GM12878 (cell line): ENCODE measurements around the gene CBLIF. TPM values are rescaled to one million over a fixed set of nuclear protein-coding genes. Genes with fewer than 3 reads are reported as not detected.
"Not testable (repeated sequence)": the region's sequence is repeated elsewhere in the genome, so short reads cannot be mapped to it uniquely, and the experiment has no call there.

Source experiments
- ATAC-seq: fragments of 200-7000 bp; cut with Tn5 transposase; 3 replicates; pipeline ENCODE4 v1.9.1; 2020; ENCODE audit warnings: mild to moderate bottlenecking, moderate library complexity
- BruUV-seq: library from RNA; stranded (reverse); fragments of 400-500 nt; replicated peaks from 2 replicates; lab custom pipeline; 2021; lab: Mats Ljungman, UMichigan
- CTCF ChIA-PET: fragments of 300-600 bp; sonication (Branson Sonifier 250); formaldehyde crosslinking; extraction: SDS; loops from one replicate; lab custom pipeline; 2021; ENCODE audit warnings: inconsistent platforms; lab: Yijun Ruan, JAX
- POLR2A ChIA-PET: fragments of 350-600 bp; formaldehyde crosslinking; extraction: SDS; loops from one replicate; lab custom pipeline; 2021; ENCODE audit warnings: inconsistent platforms; lab: Charles Lee
- RAD21 ChIA-PET: fragments of 300-600 bp; sonication (Branson Sonifier 250); formaldehyde crosslinking; loops from one replicate; lab custom pipeline; 2023; ENCODE audit warnings: antibody characterized with exemption; ENCODE audit not compliant: unreplicated experiment; lab: Charles Lee
- SMC1A ChIA-PET: fragments of 300-600 bp; sonication (Branson Sonifier 250); formaldehyde crosslinking; loops from one replicate; lab custom pipeline; 2023; ENCODE audit not compliant: unreplicated experiment, uncharacterized antibody; lab: Charles Lee
- DNase-seq: peaks from one replicate; pipeline ENCODE4 v3.0.0-alpha.2; 2011; ENCODE audit warnings: low read depth, low spot score
- FAIRE-seq: peaks from 3 replicates; lab custom pipeline; 2011; peaks lifted over from hg19 to GRCh38; lab: Jason Lieb, UNC
- H2AFZ ChIP-seq: 2 replicates; pipeline ENCODE4 v1.6.0; 2011; ENCODE audit warnings: low read depth, low read length, control low read depth; ENCODE audit not compliant: control insufficient read depth
- H3K27ac ChIP-seq: 2 replicates; pipeline ENCODE4 v1.5.1; 2011; ENCODE audit warnings: control low read depth; ENCODE audit not compliant: control insufficient read depth, insufficient read depth
- H3K27me3 ChIP-seq, 2 experiments: replicated peaks in 1 of 2; 2 replicates each; pipeline versions ENCODE4 v1.6.0 to v1.6.1; 2011; ENCODE audit warnings: low read length in 1 of 2; ENCODE audit not compliant: control insufficient read depth in 2 of 2, insufficient read depth in 2 of 2
- H3K36me3 ChIP-seq, 2 experiments: 2 replicates each; pipeline ENCODE4 v1.5.1; 2011; ENCODE audit warnings: low read length in 1 of 2; ENCODE audit not compliant: control insufficient read depth in 2 of 2, insufficient read depth in 2 of 2
- H3K4me1 ChIP-seq: 2 replicates; pipeline ENCODE4 v1.6.1; 2011; ENCODE audit warnings: mild to moderate bottlenecking, low read length, moderate library complexity, mixed read lengths; ENCODE audit not compliant: control insufficient read depth, insufficient read depth
- H3K4me2 ChIP-seq: 2 replicates; pipeline ENCODE4 v1.6.0; 2011; ENCODE audit warnings: control low read depth; ENCODE audit not compliant: control insufficient read depth, insufficient read depth
- H3K4me3 ChIP-seq: fragments of 200-600 bp; sonication (generic); 2 replicates; pipeline ENCODE4 v1.5.1; 2016
- H3K79me2 ChIP-seq: 2 replicates; pipeline ENCODE4 v1.6.0; 2011; ENCODE audit warnings: low read length; ENCODE audit not compliant: control insufficient read depth, insufficient read depth
- H3K9ac ChIP-seq: 2 replicates; pipeline ENCODE4 v1.8.0; 2011; ENCODE audit warnings: low read length, control low read depth, mixed read lengths; ENCODE audit not compliant: control insufficient read depth, insufficient read depth
- H3K9me3 ChIP-seq: replicated peaks from 3 replicates; pipeline ENCODE4 v1.5.1; 2011; ENCODE audit warnings: mild to moderate bottlenecking, low read length; ENCODE audit not compliant: control insufficient read depth, insufficient read depth
- H4K20me1 ChIP-seq: 2 replicates; pipeline ENCODE4 v1.6.0; 2011; ENCODE audit not compliant: control insufficient read depth, insufficient read depth
- BCL3 ChIP-seq: IDR thresholded peaks from 2 replicates; pipeline ENCODE4 v1.6.1; 2011; ENCODE audit warnings: borderline replicate concordance, low read depth, mild to moderate bottlenecking, moderate library complexity, low read length; ENCODE audit not compliant: insufficient read depth, poor library complexity, severe bottlenecking
- BHLHE40 ChIP-seq, 2 experiments: fragments of 450-650 bp in 1 of 2; IDR thresholded peaks; 2 replicates each; pipeline ENCODE4 v1.6.1; 2011 to 2017; ENCODE audit warnings: low read depth in 2 of 2, borderline replicate concordance in 1 of 2, improper control_type of control experiment in 1 of 2, low read length in 1 of 2, mild to moderate bottlenecking in 1 of 2
- CEBPZ ChIP-seq: fragments of 150-350 bp; IDR thresholded peaks from 2 replicates; pipeline ENCODE4 v1.6.1; 2016; ENCODE audit warnings: low read depth, low read length
- REST ChIP-seq: IDR thresholded peaks from 2 replicates; pipeline ENCODE4 v1.6.1; 2012; ENCODE audit warnings: mild to moderate bottlenecking, low read depth, low read length
- in situ Hi-C: fragments of 300-500 bp; cut with MboI; formaldehyde crosslinking; loops from 9 replicates; pipeline ENCODE4 v1.14.3; 2018; ENCODE audit warnings: mixed read lengths
- intact Hi-C: fragments of 100-400 bp; cut with micrococcal nuclease; formaldehyde crosslinking; loops from one replicate; pipeline ENCODE4 v1.14.2; 2022; ENCODE audit not compliant: unreplicated experiment
- polyA plus RNA-seq, 11 experiments: library from polyadenylated mRNA; depleted of rRNA in 4 of 11; unstranded in 6 of 11; stranded (reverse) in 5 of 11; fragments of >200 nt; fragmentation: Nextera tagmentation in 4 of 11; fragmentation: Illumina TruSeq in 1 of 11; extraction: Ambion mirVana in 4 of 11; extraction: Trizol in 1 of 11; gene quantifications; 1 replicate in 1 of 11; 2 replicates in 10 of 11; pipeline versions ENCODE4 v1.2.1 to v1.2.3, GENCODE V29; 2011 to 2016; ENCODE audit warnings: inconsistent platforms in 2 of 11, missing spikeins in 2 of 11, low read depth in 1 of 11
- total RNA-seq, 4 experiments: library from RNA; depleted of rRNA in 3 of 4; stranded (reverse); fragments of >200 nt in 3 of 4; fragmentation: Illumina TruSeq in 1 of 4; extraction: Trizol in 1 of 4; gene quantifications; 2 replicates each; pipeline versions ENCODE4 v1.2.1 to v1.2.3, GENCODE V29; 2013 to 2021

CBLIF gene
- total and polyA plus RNA-seq, 10 of the 15 experiments (the other 5 are each of a cell fraction or from before 2014, with no cell fraction given) = not detected

- TF ChIP-seq CEBPZ = no peak
- TF ChIP-seq BCL3 = no peak
- no peak for TF ChIP-seq REST
- TF ChIP-seq BHLHE40 (IDR thresholded peaks at IDR 0.05; ENCODE audit: borderline replicate concordance in 1 of 2, low read depth in 2 of 2, low read length in 1 of 2) = no peak
These were observed 46.5 kb upstream of the CBLIF start (continued) for GRCh38 chr11:59891781-59892181.

GRCh38 chr11:59887156-59887555 lies 41.9 kb upstream of the CBLIF start:
- SMC1A ChIA-PET, H2AFZ ChIP-seq, H3K36me3 ChIP-seq, CTCF ChIA-PET, H3K79me2 ChIP-seq, POLR2A ChIA-PET, ATAC-seq, BruUV-seq, FAIRE-seq, H4K20me1 ChIP-seq, H3K4me1 ChIP-seq, DNase-seq, H3K27me3 ChIP-seq, H3K4me2 ChIP-seq, intact Hi-C loops, H3K4me3 ChIP-seq, H3K9ac ChIP-seq, in situ Hi-C loops, RAD21 ChIA-PET, H3K9me3 ChIP-seq, H3K27ac ChIP-seq: not testable (repeated sequence)
